HEK293 (cell line): Measurements from ENCODE around the gene DNER.

Source experiments
- CTCF ChIA-PET: fragments of 350-600 bp; formaldehyde crosslinking; extraction: SDS; loops from one replicate; lab custom pipeline; 2021; ENCODE audit warnings: antibody characterized with exemption; lab: Yijun Ruan, JAX
- POLR2A ChIA-PET: fragments of 300-600 bp; formaldehyde crosslinking; extraction: SDS; loops from one replicate; lab custom pipeline; 2020; ENCODE audit warnings: antibody characterized with exemption, inconsistent platforms; lab: Yijun Ruan, JAX
- H3K27ac ChIP-seq: fragments of 200-500 bp; sonication (Bioruptor generic); 2 replicates; pipeline ENCODE4 v1.5.1; 2014; ENCODE audit warnings: low read depth, low read length, control low read depth, inconsistent platforms; ENCODE audit errors: extremely low read depth
- H3K36me3 ChIP-seq, 2 experiments: fragments of 200-500 bp in 1 of 2; sonication (Bioruptor generic) in 1 of 2; 1 replicate in 1 of 2; 2 replicates in 1 of 2; pipeline ENCODE4 v1.5.1; 2014 to 2017; ENCODE audit warnings: inconsistent platforms in 2 of 2, low read length in 2 of 2; ENCODE audit not compliant: control insufficient read depth in 2 of 2, insufficient read depth in 1 of 2
- H3K4me1 ChIP-seq: fragments of 200-500 bp; sonication (Bioruptor generic); 2 replicates; pipeline ENCODE4 v1.5.1; 2014; ENCODE audit warnings: mild to moderate bottlenecking, low read length, inconsistent platforms; ENCODE audit not compliant: control insufficient read depth, insufficient read depth
- H3K4me3 ChIP-seq: 2 replicates; pipeline ENCODE4 v1.5.1; 2011; ENCODE audit warnings: low read depth, mild to moderate bottlenecking, control low read depth, low read length, moderate library complexity
- H3K9me3 ChIP-seq: fragments of 200-500 bp; sonication (Bioruptor generic); 2 replicates; pipeline ENCODE4 v1.5.1; 2014; ENCODE audit warnings: low read depth, low read length, inconsistent platforms; ENCODE audit not compliant: control insufficient read depth, insufficient read depth
- HOXA7 ChIP-seq: sonication (generic); formaldehyde crosslinking; IDR thresholded peaks from 2 replicates; pipeline ENCODE4 v1.8.1; 2022; ENCODE audit warnings: missing genetic modification reagents, borderline replicate concordance
- PRDM4 ChIP-seq: fragments of 450-650 bp; formaldehyde crosslinking; IDR thresholded peaks from 2 replicates; pipeline ENCODE4 v1.5.1; 2017; ENCODE audit warnings: missing biosample characterization, missing genetic modification characterization
- SALL2 ChIP-seq: fragments of 450-650 bp; formaldehyde crosslinking; IDR thresholded peaks from 2 replicates; pipeline ENCODE4 v1.5.0; 2017; ENCODE audit warnings: missing biosample characterization, mild to moderate bottlenecking, missing genetic modification characterization, borderline replicate concordance
- ZBTB17 ChIP-seq: fragments of 450-650 bp; formaldehyde crosslinking; IDR thresholded peaks from 2 replicates; pipeline ENCODE4 v1.5.1; 2016; ENCODE audit warnings: missing biosample characterization, missing genetic modification characterization
- ZBTB49 ChIP-seq: fragments of 450-650 bp; formaldehyde crosslinking; IDR thresholded peaks from 2 replicates; pipeline ENCODE4 v1.5.1; 2016; ENCODE audit warnings: missing biosample characterization, missing genetic modification characterization, low read depth
- ZFP37 ChIP-seq: fragments of 450-650 bp; formaldehyde crosslinking; IDR thresholded peaks from 2 replicates; pipeline ENCODE4 v1.5.1; 2016; ENCODE audit warnings: missing biosample characterization, missing genetic modification characterization
- ZNF132 ChIP-seq: fragments of 450-650 bp; formaldehyde crosslinking; IDR thresholded peaks from 2 replicates; pipeline ENCODE4 v1.5.1; 2017; ENCODE audit warnings: missing biosample characterization, missing genetic modification characterization, borderline replicate concordance
- ZNF16 ChIP-seq: fragments of 450-650 bp; formaldehyde crosslinking; IDR thresholded peaks from 2 replicates; pipeline ENCODE4 v1.5.1; 2016; ENCODE audit warnings: low read depth, missing biosample characterization, missing genetic modification characterization
- ZNF211 ChIP-seq: fragments of 450-650 bp; formaldehyde crosslinking; IDR thresholded peaks from 2 replicates; pipeline ENCODE4 v1.5.1; 2016; ENCODE audit warnings: low read depth, missing biosample characterization, missing genetic modification characterization
- ZNF223 ChIP-seq: fragments of 450-650 bp; formaldehyde crosslinking; IDR thresholded peaks from 2 replicates; pipeline ENCODE4 v1.5.1; 2016; ENCODE audit warnings: missing biosample characterization, missing genetic modification characterization
- ZNF391 ChIP-seq: fragments of 450-650 bp; formaldehyde crosslinking; IDR thresholded peaks from 2 replicates; pipeline ENCODE4 v1.5.1; 2016; ENCODE audit warnings: low read depth, missing biosample characterization, missing genetic modification characterization, borderline replicate concordance
- ZNF404 ChIP-seq: fragments of 450-650 bp; formaldehyde crosslinking; IDR thresholded peaks from 2 replicates; pipeline ENCODE4 v1.5.1; 2017; ENCODE audit warnings: missing biosample characterization, missing genetic modification characterization
- ZNF423 ChIP-seq: fragments of 450-650 bp; formaldehyde crosslinking; IDR thresholded peaks from 2 replicates; pipeline ENCODE4 v1.5.1; 2016; ENCODE audit warnings: missing biosample characterization, missing genetic modification characterization
- ZNF473 ChIP-seq: fragments of 450-650 bp; formaldehyde crosslinking; IDR thresholded peaks from 2 replicates; pipeline ENCODE4 v1.5.1; 2017; ENCODE audit warnings: missing biosample characterization, missing genetic modification characterization
- ZNF529 ChIP-seq: fragments of 450-650 bp; formaldehyde crosslinking; IDR thresholded peaks from 2 replicates; pipeline ENCODE4 v1.5.1; 2017; ENCODE audit warnings: missing genetic modification characterization, missing biosample characterization; ENCODE audit not compliant: insufficient replicate concordance
- ZNF558 ChIP-seq: fragments of 450-650 bp; formaldehyde crosslinking; IDR thresholded peaks from 2 replicates; pipeline ENCODE4 v1.5.1; 2016; ENCODE audit warnings: missing biosample characterization, missing genetic modification characterization
- ZNF561 ChIP-seq: fragments of 450-650 bp; IDR thresholded peaks from 2 replicates; pipeline ENCODE4 v1.5.1; 2018; ENCODE audit warnings: missing biosample characterization, missing genetic modification characterization, borderline replicate concordance
- ZNF624 ChIP-seq: fragments of 450-650 bp; formaldehyde crosslinking; IDR thresholded peaks from 2 replicates; pipeline ENCODE4 v1.5.1; 2017; ENCODE audit warnings: missing biosample characterization, missing genetic modification characterization
- ZNF654 ChIP-seq: fragments of 450-650 bp; formaldehyde crosslinking; IDR thresholded peaks from 2 replicates; pipeline ENCODE4 v1.5.1; 2016; ENCODE audit warnings: low read depth, missing biosample characterization, missing genetic modification characterization
- TF ChIP-seq, protein P1 (sequence below): fragments of 450-650 bp; formaldehyde crosslinking; IDR thresholded peaks from 2 replicates; pipeline ENCODE4 v1.5.1; 2017; ENCODE audit warnings: missing biosample characterization, missing genetic modification characterization
- TF ChIP-seq, protein P2 (sequence below): fragments of 450-650 bp; formaldehyde crosslinking; IDR thresholded peaks from 2 replicates; pipeline ENCODE4 v1.5.1; 2016; ENCODE audit warnings: missing biosample characterization, missing genetic modification characterization, low read depth
- TF ChIP-seq, protein P3 (sequence below): fragments of 450-650 bp; formaldehyde crosslinking; IDR thresholded peaks from 2 replicates; pipeline ENCODE4; 2016; ENCODE audit warnings: missing biosample characterization, missing genetic modification characterization
- TF ChIP-seq, protein P4 (sequence below): fragments of 450-650 bp; formaldehyde crosslinking; IDR thresholded peaks from 2 replicates; pipeline ENCODE4 v1.5.1; 2016; ENCODE audit warnings: missing biosample characterization, missing genetic modification characterization
- TF ChIP-seq, protein P5 (sequence below): fragments of 450-650 bp; formaldehyde crosslinking; IDR thresholded peaks from 2 replicates; pipeline ENCODE4 v1.5.1; 2017; ENCODE audit warnings: missing biosample characterization, missing genetic modification characterization

DNER gene

GRCh38 chr2:229708335-229708734 lies 6.0 kb downstream of the DNER start:
- CTCF ChIA-PET, result interaction anchor here (1.0 kb wide), 1 partner anchor 103 kb away, joined by 3 read pairs; no protein-coding TSS in a partner anchor
- H3K4me1 ChIP-seq, result no peaks in the 10 kb centered on the region; the same call in 1 of the 2 replicates
- H3K9me3 ChIP-seq, result no peaks in the 10 kb centered on the region
- no peak for TF ChIP-seq ZNF558
- TF ChIP-seq ZBTB49, result no peak
- TF ChIP-seq, protein P1, sequence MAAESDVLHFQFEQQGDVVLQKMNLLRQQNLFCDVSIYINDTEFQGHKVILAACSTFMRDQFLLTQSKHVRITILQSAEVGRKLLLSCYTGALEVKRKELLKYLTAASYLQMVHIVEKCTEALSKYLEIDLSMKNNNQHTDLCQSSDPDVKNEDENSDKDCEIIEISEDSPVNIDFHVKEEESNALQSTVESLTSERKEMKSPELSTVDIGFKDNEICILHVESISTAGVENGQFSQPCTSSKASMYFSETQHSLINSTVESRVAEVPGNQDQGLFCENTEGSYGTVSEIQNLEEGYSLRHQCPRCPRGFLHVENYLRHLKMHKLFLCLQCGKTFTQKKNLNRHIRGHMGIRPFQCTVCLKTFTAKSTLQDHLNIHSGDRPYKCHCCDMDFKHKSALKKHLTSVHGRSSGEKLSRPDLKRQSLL (tag by site-specific recombination), result no peak
- no peak for TF ChIP-seq ZNF404
- no peak for TF ChIP-seq ZBTB17 (tag by site-specific recombination)
- TF ChIP-seq ZNF654 (tag by site-specific recombination), result no peak
- TF ChIP-seq ZNF561 (tag by site-specific recombination), result no peak
- no peak for TF ChIP-seq HOXA7
- no peak for TF ChIP-seq ZFP37 (tag by site-specific recombination)
- no peak for TF ChIP-seq ZNF16 (tag by site-specific recombination)
- no peak for TF ChIP-seq ZNF473 (tag by site-specific recombination)
- no peak for TF ChIP-seq SALL2 (tag by site-specific recombination)
- TF ChIP-seq, protein P2, sequence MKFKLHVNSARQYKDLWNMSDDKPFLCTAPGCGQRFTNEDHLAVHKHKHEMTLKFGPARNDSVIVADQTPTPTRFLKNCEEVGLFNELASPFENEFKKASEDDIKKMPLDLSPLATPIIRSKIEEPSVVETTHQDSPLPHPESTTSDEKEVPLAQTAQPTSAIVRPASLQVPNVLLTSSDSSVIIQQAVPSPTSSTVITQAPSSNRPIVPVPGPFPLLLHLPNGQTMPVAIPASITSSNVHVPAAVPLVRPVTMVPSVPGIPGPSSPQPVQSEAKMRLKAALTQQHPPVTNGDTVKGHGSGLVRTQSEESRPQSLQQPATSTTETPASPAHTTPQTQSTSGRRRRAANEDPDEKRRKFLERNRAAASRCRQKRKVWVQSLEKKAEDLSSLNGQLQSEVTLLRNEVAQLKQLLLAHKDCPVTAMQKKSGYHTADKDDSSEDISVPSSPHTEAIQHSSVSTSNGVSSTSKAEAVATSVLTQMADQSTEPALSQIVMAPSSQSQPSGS, result no peak
- TF ChIP-seq, protein P3, sequence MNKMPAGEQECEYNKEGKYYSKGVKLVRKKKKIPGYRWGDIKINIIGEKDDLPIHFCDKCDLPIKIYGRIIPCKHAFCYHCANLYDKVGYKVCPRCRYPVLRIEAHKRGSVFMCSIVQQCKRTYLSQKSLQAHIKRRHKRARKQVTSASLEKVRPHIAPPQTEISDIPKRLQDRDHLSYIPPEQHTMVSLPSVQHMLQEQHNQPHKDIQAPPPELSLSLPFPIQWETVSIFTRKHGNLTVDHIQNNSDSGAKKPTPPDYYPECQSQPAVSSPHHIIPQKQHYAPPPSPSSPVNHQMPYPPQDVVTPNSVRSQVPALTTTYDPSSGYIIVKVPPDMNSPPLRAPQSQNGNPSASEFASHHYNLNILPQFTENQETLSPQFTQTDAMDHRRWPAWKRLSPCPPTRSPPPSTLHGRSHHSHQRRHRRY (tag by site-specific recombination), result no peak
- TF ChIP-seq ZNF624 (tag by site-specific recombination), result no peak
- POLR2A ChIA-PET, result no interaction called here
- H3K27ac ChIP-seq, result no peak overlapping the region
- H3K4me3 ChIP-seq, result no peak overlapping the region
- H3K36me3 ChIP-seq, result no peaks in the 10 kb centered on the region

DNA sequence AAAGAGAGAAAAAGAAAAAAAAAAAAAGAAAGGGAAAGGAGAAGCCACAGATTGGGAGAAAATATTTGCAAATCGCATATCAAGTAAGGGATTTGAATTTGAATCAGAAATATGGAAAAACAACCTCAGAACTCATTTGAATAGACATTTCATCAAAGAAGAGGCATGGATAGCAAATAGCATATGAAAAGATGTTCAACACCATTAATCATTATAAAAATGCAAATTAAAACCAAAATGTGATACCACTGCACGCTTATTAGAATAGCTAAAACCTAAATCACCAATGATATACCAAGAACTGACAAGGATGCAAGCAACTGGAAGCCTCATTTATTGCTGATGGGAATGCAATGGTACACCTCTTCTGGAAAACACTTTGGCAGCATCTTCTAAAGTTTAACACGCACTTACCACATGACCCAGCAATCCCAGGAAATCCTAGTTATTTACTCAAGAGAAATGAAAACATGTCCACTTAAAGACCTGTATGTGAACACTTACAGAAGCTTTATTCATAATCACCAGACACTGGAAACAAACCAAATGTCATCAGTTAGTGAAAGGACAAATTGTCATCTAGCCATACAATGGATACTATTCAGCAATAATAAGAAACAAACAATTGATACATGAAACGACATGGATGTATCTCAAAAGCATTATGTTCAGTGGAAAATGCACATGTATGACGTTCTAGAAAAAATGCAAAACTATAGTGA lies 10.3 kb downstream of the DNER start:
- Histone ChIP-seq H3K36me3 (no peaks in the 10 kb centered on the region), H3K4me1 (no peaks in the 10 kb centered on the region), H3K27ac (no peak overlapping the region), H3K9me3 (no peaks in the 10 kb centered on the region), H3K4me3 (no peak overlapping the region)
- CTCF ChIA-PET, result no interaction called here
- POLR2A ChIA-PET, result no interaction called here
- TF ChIP-seq ZNF211 (no peak), PRDM4 (tag by site-specific recombination) (no peak), ZNF223 (tag by site-specific recombination) (no peak), ZNF391 (tag by site-specific recombination) (no peak), ZNF423 (tag by site-specific recombination) (no peak), ZNF132 (no peak), ZNF529 (tag by site-specific recombination) (no peak)
- TF ChIP-seq, protein P4, sequence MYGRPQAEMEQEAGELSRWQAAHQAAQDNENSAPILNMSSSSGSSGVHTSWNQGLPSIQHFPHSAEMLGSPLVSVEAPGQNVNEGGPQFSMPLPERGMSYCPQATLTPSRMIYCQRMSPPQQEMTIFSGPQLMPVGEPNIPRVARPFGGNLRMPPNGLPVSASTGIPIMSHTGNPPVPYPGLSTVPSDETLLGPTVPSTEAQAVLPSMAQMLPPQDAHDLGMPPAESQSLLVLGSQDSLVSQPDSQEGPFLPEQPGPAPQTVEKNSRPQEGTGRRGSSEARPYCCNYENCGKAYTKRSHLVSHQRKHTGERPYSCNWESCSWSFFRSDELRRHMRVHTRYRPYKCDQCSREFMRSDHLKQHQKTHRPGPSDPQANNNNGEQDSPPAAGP (tag by site-specific recombination), result no peak
- TF ChIP-seq, protein P5, sequence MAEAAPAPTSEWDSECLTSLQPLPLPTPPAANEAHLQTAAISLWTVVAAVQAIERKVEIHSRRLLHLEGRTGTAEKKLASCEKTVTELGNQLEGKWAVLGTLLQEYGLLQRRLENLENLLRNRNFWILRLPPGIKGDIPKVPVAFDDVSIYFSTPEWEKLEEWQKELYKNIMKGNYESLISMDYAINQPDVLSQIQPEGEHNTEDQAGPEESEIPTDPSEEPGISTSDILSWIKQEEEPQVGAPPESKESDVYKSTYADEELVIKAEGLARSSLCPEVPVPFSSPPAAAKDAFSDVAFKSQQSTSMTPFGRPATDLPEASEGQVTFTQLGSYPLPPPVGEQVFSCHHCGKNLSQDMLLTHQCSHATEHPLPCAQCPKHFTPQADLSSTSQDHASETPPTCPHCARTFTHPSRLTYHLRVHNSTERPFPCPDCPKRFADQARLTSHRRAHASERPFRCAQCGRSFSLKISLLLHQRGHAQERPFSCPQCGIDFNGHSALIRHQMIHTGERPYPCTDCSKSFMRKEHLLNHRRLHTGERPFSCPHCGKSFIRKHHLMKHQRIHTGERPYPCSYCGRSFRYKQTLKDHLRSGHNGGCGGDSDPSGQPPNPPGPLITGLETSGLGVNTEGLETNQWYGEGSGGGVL, result no peak
